GM12872 (cell line): ENCODE data around the gene INSIG1.

Experiments
- CTCF ChIP-seq: IDR thresholded peaks from 3 replicates; pipeline ENCODE4 v1.5.1; 2011; ENCODE audit warnings: low read depth, mild to moderate bottlenecking, low read length, moderate library complexity; ENCODE audit not compliant: insufficient read depth

Gene INSIG1

GRCh38 chr7:155255621-155256020 lies 42.1 kb upstream of the INSIG1 start:
- no peak for TF ChIP-seq CTCF

GRCh38 chr7:155256081-155256760 lies 41.5 kb upstream of the INSIG1 start:
- no peak for TF ChIP-seq CTCF

GRCh38 chr7:155256761-155257481 lies 40.8 kb upstream of the INSIG1 start:
- TF ChIP-seq CTCF: no peak

- no peak for TF ChIP-seq CTCF
Measured at GRCh38 chr7:155257482-155258225, 40.0 kb upstream of the INSIG1 start.

GRCh38 chr7:155258226-155258560 lies 39.5 kb upstream of the INSIG1 start:
- no peak for TF ChIP-seq CTCF

- no peak for TF ChIP-seq CTCF
Measured at GRCh38 chr7:155259866-155260497, 37.7 kb upstream of the INSIG1 start.

- no peak for TF ChIP-seq CTCF
Measured at GRCh38 chr7:155260498-155260872, 37.2 kb upstream of the INSIG1 start.
